ENCODE data around the gene TMEM30A. TPM values are rescaled to one million over a fixed set of nuclear protein-coding genes. Genes with fewer than 3 reads are reported as not detected.
A peak's percentile ranks its signal among the peaks of the same experiment; 100 is the strongest.

Gene TMEM30A
- total RNA-seq, 1 donor from 2014 or later, result 99.4 TPM

DNA sequence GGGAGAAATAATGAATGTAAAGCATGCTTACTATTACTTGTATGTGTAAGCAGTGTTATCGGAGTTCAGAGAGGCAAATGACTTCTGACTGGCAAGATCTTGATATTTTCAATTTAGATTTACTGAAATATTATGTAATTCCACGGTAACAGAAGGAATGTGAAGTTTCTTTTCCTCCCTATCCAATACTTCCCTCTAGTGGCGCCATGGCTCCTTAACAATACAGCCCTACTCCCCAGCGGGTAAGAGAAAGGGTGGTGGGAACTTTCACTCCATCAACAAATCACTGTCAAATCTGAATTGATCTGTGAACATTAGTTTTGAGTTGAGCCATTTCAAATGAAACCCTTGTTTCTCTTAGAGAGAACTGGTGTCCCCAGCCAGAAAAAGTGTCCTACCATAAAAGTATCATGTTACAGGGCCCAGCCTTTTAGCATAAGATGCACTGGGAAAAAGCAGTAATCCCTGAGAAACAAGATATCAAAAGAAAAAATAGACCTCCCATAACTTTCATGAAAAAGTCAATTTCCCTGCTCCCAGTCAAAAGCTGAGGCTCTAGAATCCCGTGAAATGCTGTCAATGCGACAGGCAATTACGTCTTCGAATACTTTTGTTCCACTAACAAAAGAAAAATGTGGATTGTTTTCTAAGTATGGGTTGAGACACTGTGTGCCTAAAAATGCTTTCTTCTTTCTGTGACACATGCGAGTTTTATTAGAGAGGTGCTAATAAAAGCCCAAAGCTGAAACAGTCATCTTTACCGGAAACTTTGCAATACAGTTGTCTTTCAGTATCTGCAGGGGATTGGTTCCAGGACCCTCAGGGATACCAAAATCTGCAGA lies 53.9 kb downstream of the TMEM30A start:
- Mint-ChIP-seq H3K27me3 (ENCODE audit: unreplicated experiment) (no peaks in the 10 kb centered on the region), H3K27ac (ENCODE audit: unreplicated experiment) (no peak overlapping the region), H3K4me1 (ENCODE audit: unreplicated experiment) (peaks cover 18% of the 10 kb centered on the region), H3K36me3 (ENCODE audit: low read depth, unreplicated experiment) (no peaks in the 10 kb centered on the region), H3K9me3 (ENCODE audit: unreplicated experiment) (no peaks in the 10 kb centered on the region), H3K4me3 (ENCODE audit: unreplicated experiment) (no peak overlapping the region)
- DNase-seq (ENCODE audit: low spot score), result peak; percentile 48
- TF ChIP-seq, protein P1, sequence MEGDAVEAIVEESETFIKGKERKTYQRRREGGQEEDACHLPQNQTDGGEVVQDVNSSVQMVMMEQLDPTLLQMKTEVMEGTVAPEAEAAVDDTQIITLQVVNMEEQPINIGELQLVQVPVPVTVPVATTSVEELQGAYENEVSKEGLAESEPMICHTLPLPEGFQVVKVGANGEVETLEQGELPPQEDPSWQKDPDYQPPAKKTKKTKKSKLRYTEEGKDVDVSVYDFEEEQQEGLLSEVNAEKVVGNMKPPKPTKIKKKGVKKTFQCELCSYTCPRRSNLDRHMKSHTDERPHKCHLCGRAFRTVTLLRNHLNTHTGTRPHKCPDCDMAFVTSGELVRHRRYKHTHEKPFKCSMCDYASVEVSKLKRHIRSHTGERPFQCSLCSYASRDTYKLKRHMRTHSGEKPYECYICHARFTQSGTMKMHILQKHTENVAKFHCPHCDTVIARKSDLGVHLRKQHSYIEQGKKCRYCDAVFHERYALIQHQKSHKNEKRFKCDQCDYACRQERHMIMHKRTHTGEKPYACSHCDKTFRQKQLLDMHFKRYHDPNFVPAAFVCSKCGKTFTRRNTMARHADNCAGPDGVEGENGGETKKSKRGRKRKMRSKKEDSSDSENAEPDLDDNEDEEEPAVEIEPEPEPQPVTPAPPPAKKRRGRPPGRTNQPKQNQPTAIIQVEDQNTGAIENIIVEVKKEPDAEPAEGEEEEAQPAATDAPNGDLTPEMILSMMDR (IDR thresholded peaks at IDR 0.05; ENCODE audit: unreplicated experiment), result peak; percentile 54

DNA sequence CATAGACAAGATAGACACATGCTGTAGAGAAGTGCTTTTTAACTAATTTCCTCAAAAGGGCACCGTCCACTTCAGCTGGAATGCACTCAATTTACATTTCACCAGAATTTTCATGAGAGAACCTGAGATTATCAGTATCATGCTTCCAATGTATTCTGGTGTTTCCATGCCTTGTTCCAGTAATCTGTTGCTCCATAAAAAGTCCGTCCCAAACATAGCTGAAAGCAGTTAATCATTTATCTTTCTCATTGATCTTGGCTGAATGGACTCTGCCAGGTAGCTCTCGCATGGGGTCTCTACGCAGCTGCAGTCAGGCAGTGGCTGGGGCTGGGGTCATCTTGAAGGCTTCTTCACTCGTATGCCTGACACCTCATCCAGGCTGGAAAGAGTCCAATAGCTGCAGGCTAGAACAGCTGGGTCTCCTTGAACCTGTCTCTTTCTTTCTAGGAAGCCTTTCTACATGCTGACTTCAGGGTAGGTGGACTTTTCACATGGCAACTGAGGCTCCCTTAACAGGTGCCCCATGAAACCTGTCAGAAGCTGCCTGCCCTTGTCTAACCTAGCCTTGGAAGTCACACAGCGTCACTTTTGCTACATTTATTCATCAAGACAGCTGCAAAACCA lies 60.2 kb downstream of the TMEM30A start:
- no peak for DNase-seq (ENCODE audit: low spot score)
- H3K27me3 Mint-ChIP-seq (ENCODE audit: unreplicated experiment), result no peaks in the 10 kb centered on the region
- peaks cover 3% of the 10 kb centered on the region for H3K4me1 Mint-ChIP-seq (ENCODE audit: unreplicated experiment)
- H3K4me3 Mint-ChIP-seq (ENCODE audit: unreplicated experiment), result no peak overlapping the region
- TF ChIP-seq, protein P1 (IDR thresholded peaks at IDR 0.05; ENCODE audit: unreplicated experiment), result no peak
- no peak overlapping the region for H3K27ac Mint-ChIP-seq (ENCODE audit: unreplicated experiment)
- H3K9me3 Mint-ChIP-seq (ENCODE audit: unreplicated experiment), result no peaks in the 10 kb centered on the region
- H3K36me3 Mint-ChIP-seq (ENCODE audit: low read depth, unreplicated experiment), result no peaks in the 10 kb centered on the region

- no peak overlapping the region for H3K27ac Mint-ChIP-seq (ENCODE audit: unreplicated experiment)
Measured at GRCh38 chr6:75223428-75223827, 61.2 kb downstream of the TMEM30A start.

DNA sequence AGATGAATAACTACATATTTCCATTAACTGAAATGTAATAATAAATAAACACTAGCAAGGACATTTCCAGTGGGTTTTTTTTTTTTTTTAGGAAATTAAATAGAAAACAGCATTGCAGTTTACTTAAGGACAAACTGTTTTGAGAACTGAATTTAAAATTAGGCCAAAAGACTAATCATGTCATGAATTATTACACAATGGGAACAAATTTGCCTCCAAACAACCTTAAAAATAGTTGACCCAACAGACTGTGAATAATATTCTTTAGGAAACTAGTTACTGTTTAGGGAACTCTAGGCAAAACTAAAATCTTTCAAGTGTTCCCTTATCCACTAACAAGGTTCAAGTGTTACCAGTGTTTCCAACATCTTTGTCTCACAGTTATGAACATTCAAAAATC lies 62.3 kb downstream of the TMEM30A start:
- Mint-ChIP-seq H3K36me3 (ENCODE audit: low read depth, unreplicated experiment) (no peaks in the 10 kb centered on the region), H3K4me1 (ENCODE audit: unreplicated experiment) (peaks cover 3% of the 10 kb centered on the region), H3K9me3 (ENCODE audit: unreplicated experiment) (no peaks in the 10 kb centered on the region), H3K27me3 (ENCODE audit: unreplicated experiment) (peaks cover 2% of the 10 kb centered on the region), H3K4me3 (ENCODE audit: unreplicated experiment) (no peak overlapping the region), H3K27ac (ENCODE audit: unreplicated experiment) (no peak overlapping the region)
- TF ChIP-seq, protein P1 (IDR thresholded peaks at IDR 0.05; ENCODE audit: unreplicated experiment), result no peak
- DNase-seq (ENCODE audit: low spot score), result no peak

More at GRCh38 chr6:75223428-75223827, 61.2 kb downstream of the TMEM30A start:
- H3K36me3 Mint-ChIP-seq (ENCODE audit: low read depth, unreplicated experiment), result no peaks in the 10 kb centered on the region
- TF ChIP-seq, protein P1 (IDR thresholded peaks at IDR 0.05; ENCODE audit: unreplicated experiment), result no peak
- H3K4me1 Mint-ChIP-seq (ENCODE audit: unreplicated experiment), result peaks cover 3% of the 10 kb centered on the region
- no peaks in the 10 kb centered on the region for H3K27me3 Mint-ChIP-seq (ENCODE audit: unreplicated experiment)
- H3K4me3 Mint-ChIP-seq (ENCODE audit: unreplicated experiment), result no peak overlapping the region
- no peak for DNase-seq (ENCODE audit: low spot score)
- H3K9me3 Mint-ChIP-seq (ENCODE audit: unreplicated experiment), result no peaks in the 10 kb centered on the region

DNA sequence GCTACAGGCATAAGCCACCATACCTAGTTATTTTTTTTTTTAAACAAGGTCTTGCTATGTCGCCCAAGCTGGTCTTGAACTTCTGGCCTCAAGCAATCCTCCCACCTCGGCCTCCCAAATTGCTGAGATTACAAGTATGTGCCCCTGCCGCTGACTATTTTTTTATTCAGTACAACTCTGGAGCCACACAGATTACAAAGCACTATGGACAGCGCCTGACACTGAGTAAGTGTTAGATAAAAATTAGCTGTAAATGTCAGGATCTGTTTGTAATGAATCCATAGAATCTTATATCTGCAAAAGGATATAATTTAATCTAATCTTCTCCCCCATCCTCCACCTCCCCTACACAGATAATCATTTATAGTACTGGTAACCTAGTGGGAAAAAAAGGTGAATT lies 63.5 kb downstream of the TMEM30A start:
- TF ChIP-seq, protein P1 (IDR thresholded peaks at IDR 0.05; ENCODE audit: unreplicated experiment), result no peak
- H3K27ac Mint-ChIP-seq (ENCODE audit: unreplicated experiment), result no peak overlapping the region
- H3K9me3 Mint-ChIP-seq (ENCODE audit: unreplicated experiment), result no peaks in the 10 kb centered on the region
- H3K4me1 Mint-ChIP-seq (ENCODE audit: unreplicated experiment), result peaks cover 3% of the 10 kb centered on the region
- peaks cover 2% of the 10 kb centered on the region for H3K27me3 Mint-ChIP-seq (ENCODE audit: unreplicated experiment)
- H3K4me3 Mint-ChIP-seq (ENCODE audit: unreplicated experiment), result no peak overlapping the region
- H3K36me3 Mint-ChIP-seq (ENCODE audit: low read depth, unreplicated experiment), result no peaks in the 10 kb centered on the region
- DNase-seq (ENCODE audit: low spot score), result no peak
